Brain microvascular endothelial cell (primary cell): ENCODE measurements around the gene DNAJB14.
A peak's percentile ranks its signal among the peaks of the same experiment; 100 is the strongest.
"Not testable (repeated sequence)": the region's sequence is repeated elsewhere in the genome, so short reads cannot be mapped to it uniquely, and the experiment has no call there.

Experiments
- DNase-seq: peaks from one replicate; pipeline ENCODE4 v3.0.0-alpha.2; 2020
- H3K27ac ChIP-seq: fragments of 250-450 bp; sonication (Bioruptor Pico); 2 replicates; pipeline ENCODE4 v1.5.1; 2020; ENCODE audit warnings: mild to moderate bottlenecking, moderate library complexity
- H3K27me3 ChIP-seq: fragments of 250-450 bp; sonication (Bioruptor Pico); replicated peaks from 2 replicates; pipeline ENCODE4 v1.5.1; 2020; ENCODE audit warnings: mild to moderate bottlenecking
- H3K36me3 ChIP-seq: fragments of 250-450 bp; sonication (Bioruptor Pico); replicated peaks from 2 replicates; pipeline ENCODE4 v1.5.1; 2020; ENCODE audit warnings: mild to moderate bottlenecking
- H3K4me3 ChIP-seq: 2 replicates; pipeline ENCODE4 v1.5.1; 2011; ENCODE audit warnings: low read depth, mild to moderate bottlenecking, control low read depth, low read length, moderate library complexity
- in situ Hi-C: cut with HindIII; loops from 2 replicates; pipeline ENCODE4 v1.10.0; 2017; ENCODE audit warnings: low sequenced_read_pairs, low pct_ligation_motif_present
- TF ChIP-seq, protein P1 (sequence below): IDR thresholded peaks from 2 replicates; pipeline ENCODE4 v1.5.1; 2011; ENCODE audit warnings: low read depth, mild to moderate bottlenecking, moderate library complexity, low read length, control low read depth, inconsistent platforms; ENCODE audit errors: missing control alignments

Gene DNAJB14

DNA sequence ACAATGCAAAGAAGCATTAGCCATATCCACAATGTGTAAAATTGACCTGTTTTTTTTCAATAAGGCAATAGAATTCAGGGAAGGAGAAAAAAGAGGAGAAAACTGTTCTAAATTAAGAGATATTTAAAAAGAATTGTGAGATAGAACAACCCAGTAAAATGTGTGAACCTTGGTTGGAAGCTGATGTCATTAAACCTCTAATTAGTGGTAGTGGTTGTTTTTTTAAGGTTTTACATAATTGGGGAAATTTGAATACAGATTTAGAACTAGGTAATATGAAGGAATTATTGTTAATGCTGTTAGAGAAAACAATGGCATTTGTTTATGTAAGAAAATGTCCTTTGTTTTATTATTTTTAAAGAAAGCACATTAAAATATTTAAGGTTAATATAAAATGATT, 18.8 kb upstream of the DNAJB14 start:
- Histone ChIP-seq H3K27me3 (no peaks in the 10 kb centered on the region), H3K4me3 (no peak overlapping the region), H3K36me3 (no peaks in the 10 kb centered on the region), H3K27ac (no peak overlapping the region)
- in situ Hi-C loops = no loop called here
- TF ChIP-seq, protein P1, sequence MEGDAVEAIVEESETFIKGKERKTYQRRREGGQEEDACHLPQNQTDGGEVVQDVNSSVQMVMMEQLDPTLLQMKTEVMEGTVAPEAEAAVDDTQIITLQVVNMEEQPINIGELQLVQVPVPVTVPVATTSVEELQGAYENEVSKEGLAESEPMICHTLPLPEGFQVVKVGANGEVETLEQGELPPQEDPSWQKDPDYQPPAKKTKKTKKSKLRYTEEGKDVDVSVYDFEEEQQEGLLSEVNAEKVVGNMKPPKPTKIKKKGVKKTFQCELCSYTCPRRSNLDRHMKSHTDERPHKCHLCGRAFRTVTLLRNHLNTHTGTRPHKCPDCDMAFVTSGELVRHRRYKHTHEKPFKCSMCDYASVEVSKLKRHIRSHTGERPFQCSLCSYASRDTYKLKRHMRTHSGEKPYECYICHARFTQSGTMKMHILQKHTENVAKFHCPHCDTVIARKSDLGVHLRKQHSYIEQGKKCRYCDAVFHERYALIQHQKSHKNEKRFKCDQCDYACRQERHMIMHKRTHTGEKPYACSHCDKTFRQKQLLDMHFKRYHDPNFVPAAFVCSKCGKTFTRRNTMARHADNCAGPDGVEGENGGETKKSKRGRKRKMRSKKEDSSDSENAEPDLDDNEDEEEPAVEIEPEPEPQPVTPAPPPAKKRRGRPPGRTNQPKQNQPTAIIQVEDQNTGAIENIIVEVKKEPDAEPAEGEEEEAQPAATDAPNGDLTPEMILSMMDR = no peak
- DNase-seq = no peak

DNA sequence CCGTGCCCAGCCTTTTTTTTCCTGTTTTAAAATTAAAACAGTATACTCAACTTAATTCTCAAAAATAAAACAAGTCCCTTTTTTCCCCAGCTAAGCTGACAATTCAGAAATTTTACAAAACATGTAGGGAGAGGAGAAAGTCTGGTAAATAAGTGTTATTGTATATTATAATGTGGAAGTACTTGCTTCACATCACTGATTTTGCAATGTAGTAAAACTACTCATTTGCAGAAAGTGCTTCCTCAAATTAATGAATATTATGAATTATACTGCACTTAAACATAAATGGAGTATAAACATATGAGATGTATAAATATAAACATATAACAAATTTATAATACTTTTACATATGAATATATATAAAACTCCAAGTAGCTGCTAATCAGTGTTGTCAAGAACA, 15.3 kb upstream of the DNAJB14 start:
- in situ Hi-C loops = no loop called here
- TF ChIP-seq, protein P1 = no peak
- DNase-seq = no peak
- Histone ChIP-seq H3K36me3 (no peaks in the 10 kb centered on the region), H3K27ac (no peak overlapping the region), H3K27me3 (no peaks in the 10 kb centered on the region), H3K4me3 (no peak overlapping the region)

DNA sequence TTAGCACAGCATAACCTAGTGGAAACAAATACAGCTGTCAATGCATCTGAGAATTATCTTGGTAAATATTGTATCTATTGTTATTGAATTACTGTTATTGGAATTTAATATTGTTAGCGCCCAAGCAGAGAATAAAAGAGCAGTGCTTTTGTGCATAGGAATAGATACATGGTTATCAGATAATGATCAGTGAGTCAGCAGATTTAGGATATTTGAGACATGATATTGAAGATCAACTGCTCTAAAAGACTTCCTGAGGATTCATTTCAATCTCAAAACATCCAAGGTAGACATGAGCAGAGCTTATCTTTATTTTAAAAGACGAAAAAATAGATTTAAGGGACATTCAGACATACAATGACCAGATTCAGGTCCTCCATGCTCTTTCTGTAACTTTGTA, 14.2 kb upstream of the DNAJB14 start:
- no peaks in the 10 kb centered on the region for H3K27me3 ChIP-seq
- DNase-seq = no peak
- no peaks in the 10 kb centered on the region for H3K36me3 ChIP-seq
- TF ChIP-seq, protein P1 = no peak
- H3K27ac ChIP-seq = no peak overlapping the region
- in situ Hi-C loops = no loop called here
- H3K4me3 ChIP-seq = no peak overlapping the region

DNA sequence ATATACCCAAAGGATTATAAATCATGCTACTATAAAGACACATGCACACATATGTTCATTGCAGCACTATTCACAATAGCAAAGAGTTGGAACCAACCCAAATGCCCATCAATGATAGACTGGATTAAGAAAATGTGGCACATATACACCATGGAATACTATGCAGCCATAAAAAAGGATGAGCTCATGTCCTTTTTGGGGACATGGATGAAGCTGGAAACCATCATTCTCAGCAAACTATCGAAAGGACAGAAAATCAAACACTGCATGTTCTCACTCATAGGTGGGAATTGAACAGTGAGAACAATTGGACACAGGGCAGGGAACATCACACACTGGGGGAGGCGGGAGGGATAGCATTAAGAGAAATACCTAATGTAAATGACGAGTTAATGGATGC, 11.8 kb upstream of the DNAJB14 start:
- H3K4me3 ChIP-seq, DNase-seq, H3K27ac ChIP-seq, in situ Hi-C loops, H3K36me3 ChIP-seq, H3K27me3 ChIP-seq: not testable (repeated sequence)

DNA sequence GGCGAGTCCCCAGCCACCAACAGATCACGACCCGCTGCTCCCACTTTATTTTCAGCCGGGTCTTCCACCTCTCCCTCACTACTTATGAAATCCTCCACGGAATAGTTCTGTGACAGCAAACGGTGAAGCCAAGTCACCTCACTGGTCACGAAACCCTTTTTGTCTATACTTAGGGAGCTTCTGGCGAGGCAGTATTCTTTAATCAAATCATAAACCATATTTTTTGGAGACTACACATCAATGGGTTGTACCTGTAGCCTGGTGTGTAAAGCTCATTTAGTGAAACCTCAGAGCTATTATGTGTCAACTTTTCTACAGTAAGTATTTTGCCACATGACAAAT, 4.5 kb upstream of the DNAJB14 start:
- in situ Hi-C loops = no loop called here
- H3K36me3 ChIP-seq = peaks cover 3% of the 10 kb centered on the region
- H3K4me3 ChIP-seq = peak overlapping the region; percentile 84
- TF ChIP-seq, protein P1 = no peak
- H3K27ac ChIP-seq = peak overlapping the region; percentile 71
- no peaks in the 10 kb centered on the region for H3K27me3 ChIP-seq
- no peak for DNase-seq

DNA sequence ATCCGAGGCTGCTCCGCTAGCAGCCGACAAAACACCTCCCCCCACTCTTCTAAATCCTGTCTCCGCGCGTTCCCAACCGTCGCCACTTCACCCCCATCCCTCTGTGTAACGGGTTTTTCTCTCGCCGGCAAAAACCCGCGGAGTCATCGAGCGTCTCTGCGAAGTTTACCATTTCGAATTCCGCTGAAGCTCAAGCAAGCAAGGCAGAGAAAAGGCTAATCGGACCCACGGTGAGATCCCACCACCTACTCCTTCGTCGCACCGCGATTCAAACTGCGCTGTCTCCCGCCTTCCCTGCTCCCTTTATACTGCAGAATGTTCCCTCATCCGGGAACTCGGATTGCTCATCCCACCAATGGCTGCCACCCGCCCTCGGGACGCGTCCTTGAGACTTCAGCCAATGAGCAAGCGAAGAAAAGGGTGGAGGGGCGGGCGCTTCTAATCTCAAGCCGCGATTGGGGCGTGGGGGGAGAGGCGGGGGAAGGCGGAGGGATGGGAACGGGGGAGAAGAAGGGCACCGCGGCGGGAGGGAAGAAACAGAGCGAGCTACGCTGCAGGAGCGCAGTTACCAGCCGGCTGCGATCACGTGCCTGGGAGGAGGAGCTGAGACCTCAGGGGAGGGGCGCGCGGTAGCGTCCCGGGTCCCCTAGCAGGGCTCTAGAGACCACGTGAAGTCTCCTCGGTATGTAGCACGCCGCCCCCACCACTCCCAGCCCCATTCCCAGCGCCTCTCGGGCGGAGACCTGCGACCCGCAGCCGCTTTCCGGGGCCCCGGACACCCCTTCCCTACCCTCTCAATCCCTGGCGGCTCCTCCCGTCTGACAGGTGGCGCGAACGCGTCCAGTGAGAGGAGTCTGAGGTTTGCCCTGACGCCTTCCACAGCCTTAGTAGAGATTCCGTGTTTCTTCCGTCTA, 3.8 kb upstream of the DNAJB14 start, which contains the start of gene H2AZ1:
H2AZ1 (minus strand) TSS at position 277 of the 914 bp plus-strand sequence; CDS start at position 172, 105 bp downstream.
- TF ChIP-seq, protein P1 = no peak
- H3K36me3 ChIP-seq = peaks cover 3% of the 10 kb centered on the region
- no peaks in the 10 kb centered on the region for H3K27me3 ChIP-seq
- H3K4me3 ChIP-seq = peak within 1 kb of the TSS; percentile 84
- peak within 1 kb of the TSS; percentile 82 for H3K27ac ChIP-seq
- DNase-seq = peak; percentile 99
- in situ Hi-C loops = no loop called here
